GM06990 (cell line): ENCODE measurements around the gene MARCHF2.
"Not testable (repeated sequence)": the region's sequence is repeated elsewhere in the genome, so short reads cannot be mapped to it uniquely, and the experiment has no call there.

Source experiments
- DNase-seq: peaks from one replicate; pipeline ENCODE4 v3.0.0-alpha.2; 2011; ENCODE audit not compliant: insufficient read length; ENCODE audit errors: extremely low read depth
- H3K27me3 ChIP-seq: replicated peaks from 2 replicates; pipeline ENCODE4 v1.6.0; 2011; ENCODE audit warnings: low read length; ENCODE audit not compliant: control insufficient read depth, insufficient read depth
- H3K36me3 ChIP-seq: 2 replicates; pipeline ENCODE4 v1.5.1; 2011; ENCODE audit warnings: low read length; ENCODE audit not compliant: control insufficient read depth, insufficient read depth
- H3K4me3 ChIP-seq: replicated peaks from 2 replicates; pipeline ENCODE4 v1.5.1; 2011; ENCODE audit warnings: low read depth, mild to moderate bottlenecking, control low read depth, low read length
- CTCF ChIP-seq: IDR thresholded peaks from 2 replicates; pipeline ENCODE4 v1.5.1; 2011; ENCODE audit warnings: low read length, control low read depth, mild to moderate bottlenecking, inconsistent platforms; ENCODE audit not compliant: insufficient read depth, poor library complexity, severe bottlenecking

Gene MARCHF2

DNA sequence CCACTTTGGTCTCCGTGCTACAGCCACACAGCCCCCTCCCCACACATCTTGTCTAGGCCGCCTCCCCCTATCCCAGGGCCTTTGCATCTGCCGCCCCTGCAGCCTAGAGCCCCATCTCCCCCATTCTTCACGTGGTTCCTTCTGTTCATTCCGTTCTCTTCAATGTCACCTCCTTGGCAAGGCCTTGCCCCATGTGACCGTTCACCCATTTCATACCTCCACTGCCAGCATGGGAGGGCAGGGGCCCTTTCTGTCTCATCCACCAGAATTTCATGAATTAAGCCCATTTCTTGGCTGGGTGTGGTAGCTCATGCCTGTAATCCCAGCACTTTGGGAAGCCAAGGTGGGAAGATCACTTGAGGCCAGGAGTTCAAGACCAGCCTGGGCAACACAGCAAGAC lies 15.9 kb downstream of the MARCHF2 start:
- Histone ChIP-seq H3K4me3 (no peak overlapping the region), H3K36me3 (no peaks in the 10 kb centered on the region), H3K27me3 (no peaks in the 10 kb centered on the region)
- DNase-seq = no peak
- TF ChIP-seq CTCF = no peak

DNA sequence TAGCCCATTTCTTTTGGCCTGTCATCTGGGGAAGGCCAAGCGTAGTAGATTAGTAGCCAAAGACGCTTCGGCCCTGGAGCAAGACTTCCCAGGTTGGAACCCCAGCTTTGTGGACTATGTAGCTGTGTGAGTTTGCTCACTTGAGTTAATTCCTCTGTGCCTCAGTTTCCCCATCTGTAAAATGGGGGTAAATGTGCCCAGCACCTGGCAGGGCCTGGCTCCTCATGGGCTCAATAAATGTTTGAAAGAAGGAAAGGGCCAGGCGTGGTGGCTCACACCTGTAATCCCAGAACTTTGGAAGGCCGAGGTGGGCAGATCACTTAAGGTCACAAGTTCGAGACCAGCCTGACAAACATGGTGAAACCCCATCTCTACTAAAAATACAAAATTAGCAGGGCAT lies 16.7 kb downstream of the MARCHF2 start:
- H3K4me3 ChIP-seq = no peak overlapping the region
- H3K27me3 ChIP-seq = no peaks in the 10 kb centered on the region
- H3K36me3 ChIP-seq = no peaks in the 10 kb centered on the region
- TF ChIP-seq CTCF = no peak
- no peak for DNase-seq

GRCh38 chr19:8430650-8431049 lies 17.5 kb downstream of the MARCHF2 start:
- no peak for TF ChIP-seq CTCF
- DNase-seq = no peak
- Histone ChIP-seq H3K36me3 (no peaks in the 10 kb centered on the region), H3K27me3 (no peaks in the 10 kb centered on the region), H3K4me3 (no peak overlapping the region)

- DNase-seq = no peak
- Histone ChIP-seq H3K27me3 (no peaks in the 10 kb centered on the region), H3K36me3 (no peaks in the 10 kb centered on the region), H3K4me3 (no peak overlapping the region)
- TF ChIP-seq CTCF = no peak
Measured at GRCh38 chr19:8438236-8438635, 25.1 kb downstream of the MARCHF2 start.

DNA sequence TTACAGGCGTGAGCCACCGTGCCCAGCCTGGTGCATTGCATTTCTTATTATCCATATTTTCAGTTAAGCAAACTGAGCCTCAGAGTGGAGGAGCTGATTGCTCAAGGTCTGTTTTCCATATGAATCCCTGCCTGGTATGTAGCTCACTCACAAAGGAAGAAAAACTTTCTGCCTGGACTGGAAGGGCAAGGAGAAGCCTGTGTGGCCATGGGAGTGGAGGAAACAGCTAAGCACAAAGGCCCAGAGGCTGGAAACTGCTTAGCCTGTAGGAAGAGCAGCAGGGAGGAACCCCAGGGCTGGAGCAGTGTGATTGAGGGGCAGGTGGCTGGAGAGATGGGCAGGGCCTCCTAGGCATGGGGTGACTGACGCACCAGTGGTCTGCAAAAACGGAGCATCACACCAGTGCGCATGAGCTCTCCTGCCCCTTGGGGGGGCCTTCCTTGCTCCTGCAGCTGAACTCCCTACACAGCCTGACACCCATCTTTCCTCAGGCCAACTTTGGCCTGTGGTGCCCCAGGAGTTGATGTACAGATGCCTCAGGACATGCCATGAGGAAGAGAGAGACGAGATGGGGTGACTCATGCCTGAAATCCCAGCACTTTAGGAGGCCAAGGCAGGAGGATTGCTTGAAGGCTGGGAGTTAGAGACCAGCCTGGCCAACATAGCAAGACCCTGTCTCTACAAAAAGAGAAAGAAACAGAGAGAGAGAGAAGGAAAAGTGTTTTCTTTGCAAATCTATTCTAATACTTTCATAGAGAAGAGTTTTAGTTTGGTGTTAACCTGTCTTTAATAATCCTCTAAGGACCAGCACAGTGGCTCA lies 28.8 kb downstream of the MARCHF2 start:
- no peaks in the 10 kb centered on the region for H3K27me3 ChIP-seq
- H3K36me3 ChIP-seq = no peaks in the 10 kb centered on the region; the same call in 1 of the 2 replicates
- TF ChIP-seq CTCF = no peak
- no peak overlapping the region for H3K4me3 ChIP-seq
- no peak for DNase-seq

DNA sequence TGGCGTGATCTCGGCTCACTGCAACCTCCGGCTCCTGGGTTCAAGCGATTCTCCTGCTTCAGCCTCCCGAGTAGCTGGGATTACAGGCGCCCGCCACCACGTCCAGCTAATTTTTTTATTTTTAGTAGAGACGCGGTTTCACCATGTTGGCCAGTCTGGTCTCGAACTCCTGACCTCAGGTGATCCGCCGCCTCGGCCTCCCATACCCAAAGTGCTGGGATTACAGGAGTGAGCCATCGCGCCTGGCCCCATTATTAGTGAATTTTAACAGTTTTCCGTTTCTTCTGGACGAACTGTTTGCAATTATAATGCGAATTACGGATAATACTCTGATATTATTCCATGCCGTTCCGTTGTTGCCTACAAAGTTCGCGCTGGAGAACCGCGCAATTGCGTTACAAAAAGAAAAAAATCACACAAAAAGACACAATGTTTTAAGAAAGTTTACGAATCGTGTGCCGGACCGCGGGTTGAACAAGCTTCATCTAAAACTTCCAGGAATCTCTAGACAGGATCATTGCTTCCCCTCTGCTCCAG lies 31.1 kb downstream of the MARCHF2 start:
- DNase-seq, H3K36me3 ChIP-seq, H3K27me3 ChIP-seq: not testable (repeated sequence)

More for the DNA sequence above, 31.1 kb downstream of the MARCHF2 start:
- peak overlapping the region; percentile 98 for H3K4me3 ChIP-seq
